Esophagus squamous epithelium (tissue), 5 donors: ENCODE measurements around the gene RGL2. TPM values are rescaled to one million over a fixed set of nuclear protein-coding genes. Genes with fewer than 3 reads are reported as not detected.

Experiments used
- DNase-seq: peaks from one replicate; lab custom pipeline; 2025; lab: John Stamatoyannopoulos, UW
- H3K27ac ChIP-seq, 4 donors: fragments of 200-600 bp; sonication (generic); one replicate each; pipeline ENCODE4 v1.5.1; 2016 to 2019; ENCODE audit warnings: mild to moderate bottlenecking in 1 of 4
- H3K27me3 ChIP-seq, 4 donors: fragments of 200-600 bp; sonication (generic); 1 replicate in 3 of 4; 2 replicates in 1 of 4; pipeline versions ENCODE4 v1.5.1 to v1.6.0; 2017 to 2021; ENCODE audit warnings: antibody characterized with exemption in 1 of 4
- H3K36me3 ChIP-seq, 3 donors: fragments of 200-600 bp; sonication (generic); one replicate each; pipeline ENCODE4 v1.5.1; 2016 to 2019
- H3K4me1 ChIP-seq, 3 donors: fragments of 200-600 bp; sonication (generic); one replicate each; pipeline ENCODE4 v1.5.1; 2017 to 2019
- H3K4me3 ChIP-seq, 4 donors: fragments of 200-600 bp; sonication (generic); 1 replicate in 3 of 4; 2 replicates in 1 of 4; pipeline ENCODE4 v1.5.1; 2016 to 2019; ENCODE audit warnings: mild to moderate bottlenecking in 2 of 4, moderate library complexity in 1 of 4
- H3K9me3 ChIP-seq, 3 donors: fragments of 200-600 bp; sonication (generic); one replicate each; pipeline ENCODE4 v1.5.1; 2016 to 2019
- POLR2A ChIP-seq, 4 donors: fragments of 450-650 bp; IDR thresholded peaks; one replicate each; pipeline ENCODE4 v1.6.1; 2017; ENCODE audit warnings: antibody characterized with exemption in 4 of 4, mild to moderate bottlenecking in 4 of 4, moderate library complexity in 3 of 4
- WGBS, 2 donors: methylation state at CpG; one replicate each; pipeline ENCODE4 v1.1.5; 2018; 5-methylcytosine and 5-hydroxymethylcytosine counted together
- intact Hi-C: fragments of 100-400 bp; cut with DNase I; formaldehyde crosslinking; loops from one replicate; pipeline ENCODE4 v1.15.0; 2022
- total RNA-seq, 4 donors: library from RNA; depleted of rRNA; stranded (reverse); fragments of >200 nt; gene quantifications; one replicate each; pipeline ENCODE4 v1.1.0, GENCODE V29; 2016
- TF ChIP-seq, protein P1 (sequence below), 6 experiments: fragments of 450-650 bp in 4 of 6; fragments of 200-600 bp in 2 of 6; sonication (generic) in 2 of 6; IDR thresholded peaks; one replicate each; pipeline ENCODE4 v1.5.1; 2016 to 2019; ENCODE audit warnings: antibody characterized with exemption in 6 of 6, mild to moderate bottlenecking in 4 of 6, moderate library complexity in 4 of 6
- donor health status: DM: yes; HTN: yes; CAD: no.

The RGL2 gene
- total RNA-seq, 4 donors from 2014 or later, result 54.9 to 78.7 (median 63.2) TPM

DNA sequence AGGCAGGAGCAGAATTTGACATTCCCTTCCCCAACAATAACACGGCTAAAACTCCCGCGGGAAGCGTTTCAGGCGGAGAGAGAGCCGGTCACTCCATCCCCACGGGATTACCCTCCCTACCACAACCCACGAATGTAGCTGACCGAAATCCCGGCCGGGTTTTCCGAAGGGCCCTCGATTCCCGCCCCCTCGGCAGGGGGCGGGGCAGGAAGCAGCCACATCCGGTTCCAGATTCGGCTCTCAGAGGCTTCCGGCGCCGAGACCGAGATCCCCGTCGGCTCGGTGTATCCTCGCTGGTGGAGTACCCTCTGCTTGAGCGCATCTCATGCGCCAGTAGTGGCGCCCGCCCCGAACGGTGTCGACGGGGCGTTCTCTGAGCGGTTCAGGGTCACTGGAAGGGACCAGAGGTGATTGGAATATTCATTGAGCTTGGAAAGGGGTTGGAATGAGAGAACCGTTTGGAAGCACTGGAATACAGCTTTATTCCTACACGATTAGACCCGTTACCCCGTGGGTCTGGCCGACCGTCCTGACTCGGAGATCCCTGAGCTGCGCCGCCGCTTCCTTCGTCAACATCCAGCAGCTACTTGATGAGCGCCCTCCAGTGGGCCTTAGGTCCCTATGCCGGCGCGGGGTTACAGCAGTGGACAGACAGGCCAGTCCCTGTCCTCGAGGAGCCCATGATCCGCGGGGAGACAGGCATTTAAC is 649 bp upstream of the RGL2 start:
- Histone ChIP-seq H3K36me3 (peaks cover 21 to 59% (median 33%) of the 10 kb centered on the region in 3 donors), H3K27ac (peak overlapping the region; percentile 93 to 100 (median 98)), H3K9me3 (no peaks in the 10 kb centered on the region), H3K4me3 (peak overlapping the region; percentile 77 to 93 (median 82)), H3K27me3 (no peaks in the 10 kb centered on the region), H3K4me1 (peaks cover 15 to 64% (median 30%) of the 10 kb centered on the region in 3 donors)
- TF ChIP-seq, protein P1, sequence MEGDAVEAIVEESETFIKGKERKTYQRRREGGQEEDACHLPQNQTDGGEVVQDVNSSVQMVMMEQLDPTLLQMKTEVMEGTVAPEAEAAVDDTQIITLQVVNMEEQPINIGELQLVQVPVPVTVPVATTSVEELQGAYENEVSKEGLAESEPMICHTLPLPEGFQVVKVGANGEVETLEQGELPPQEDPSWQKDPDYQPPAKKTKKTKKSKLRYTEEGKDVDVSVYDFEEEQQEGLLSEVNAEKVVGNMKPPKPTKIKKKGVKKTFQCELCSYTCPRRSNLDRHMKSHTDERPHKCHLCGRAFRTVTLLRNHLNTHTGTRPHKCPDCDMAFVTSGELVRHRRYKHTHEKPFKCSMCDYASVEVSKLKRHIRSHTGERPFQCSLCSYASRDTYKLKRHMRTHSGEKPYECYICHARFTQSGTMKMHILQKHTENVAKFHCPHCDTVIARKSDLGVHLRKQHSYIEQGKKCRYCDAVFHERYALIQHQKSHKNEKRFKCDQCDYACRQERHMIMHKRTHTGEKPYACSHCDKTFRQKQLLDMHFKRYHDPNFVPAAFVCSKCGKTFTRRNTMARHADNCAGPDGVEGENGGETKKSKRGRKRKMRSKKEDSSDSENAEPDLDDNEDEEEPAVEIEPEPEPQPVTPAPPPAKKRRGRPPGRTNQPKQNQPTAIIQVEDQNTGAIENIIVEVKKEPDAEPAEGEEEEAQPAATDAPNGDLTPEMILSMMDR (IDR thresholded peaks at IDR 0.05), result peak; percentile 52 to 83 (median 73)
- TF ChIP-seq POLR2A (IDR thresholded peaks at IDR 0.05), result peak in 2 of 4 donors; percentile 74
- intact Hi-C loops, result no loop called here
- 0% methylated on average over 3 to 35 of the region's 54 CpGs for WGBS, 2 donors
- DNase-seq, result peak; percentile 71

DNA sequence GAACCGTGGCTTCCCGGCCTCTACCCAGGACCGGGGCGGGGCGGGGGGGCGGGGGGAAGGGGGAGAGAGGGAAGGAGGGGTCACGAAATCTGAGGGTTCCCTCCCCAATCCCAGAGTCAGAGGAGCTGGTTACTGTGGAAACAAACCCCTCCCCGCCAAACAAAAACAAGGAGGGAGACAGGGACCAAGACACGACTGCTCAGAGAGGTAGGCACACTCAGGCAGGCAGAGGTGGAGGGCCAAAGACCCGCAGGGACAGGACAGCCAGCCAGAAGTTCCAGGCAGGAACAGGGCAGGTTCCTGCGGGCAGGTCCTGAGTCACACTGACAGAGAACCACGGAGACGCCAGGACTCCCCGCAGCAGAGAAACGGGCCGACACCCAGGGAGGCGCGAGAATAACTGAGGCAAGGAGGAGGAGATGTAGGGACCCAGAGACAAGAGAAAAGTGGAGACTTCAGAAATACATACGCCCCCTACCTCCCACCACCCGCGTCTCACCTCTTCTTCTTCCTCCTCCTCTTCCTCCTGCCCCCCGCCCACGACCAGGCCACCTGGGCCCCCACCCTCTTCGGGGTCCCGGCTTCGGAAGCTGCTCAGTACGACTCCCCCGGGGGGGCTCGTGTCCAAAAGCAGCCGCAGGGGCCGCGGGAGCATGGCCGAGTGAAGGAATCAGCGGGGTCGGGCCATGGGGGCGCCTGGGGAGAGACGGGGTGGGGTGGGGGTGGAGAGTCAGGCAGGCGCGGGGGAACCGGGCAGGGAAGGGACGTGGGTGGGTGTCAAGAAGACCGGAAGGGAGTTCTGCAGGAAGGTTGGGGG is 578 bp downstream of the RGL2 start:
- Histone ChIP-seq H3K27me3 (no peaks in the 10 kb centered on the region), H3K4me1 (peaks cover 15 to 67% (median 30%) of the 10 kb centered on the region in 3 donors), H3K9me3 (no peaks in the 10 kb centered on the region), H3K27ac (peak overlapping the region; percentile 93 to 100 (median 98)), H3K36me3 (peaks cover 12 to 59% (median 29%) of the 10 kb centered on the region in 3 donors), H3K4me3 (peak overlapping the region; percentile 77 to 93 (median 82))
- TF ChIP-seq, protein P1 (IDR thresholded peaks at IDR 0.05), result no peak
- peak in 2 of 4 donors; percentile 45 to 65 for TF ChIP-seq POLR2A (IDR thresholded peaks at IDR 0.05)
- intact Hi-C loops, result no loop called here
- WGBS, 2 donors, result 0% methylated on average over 15 to 20 of the region's 42 CpGs
- no peak for DNase-seq

DNA sequence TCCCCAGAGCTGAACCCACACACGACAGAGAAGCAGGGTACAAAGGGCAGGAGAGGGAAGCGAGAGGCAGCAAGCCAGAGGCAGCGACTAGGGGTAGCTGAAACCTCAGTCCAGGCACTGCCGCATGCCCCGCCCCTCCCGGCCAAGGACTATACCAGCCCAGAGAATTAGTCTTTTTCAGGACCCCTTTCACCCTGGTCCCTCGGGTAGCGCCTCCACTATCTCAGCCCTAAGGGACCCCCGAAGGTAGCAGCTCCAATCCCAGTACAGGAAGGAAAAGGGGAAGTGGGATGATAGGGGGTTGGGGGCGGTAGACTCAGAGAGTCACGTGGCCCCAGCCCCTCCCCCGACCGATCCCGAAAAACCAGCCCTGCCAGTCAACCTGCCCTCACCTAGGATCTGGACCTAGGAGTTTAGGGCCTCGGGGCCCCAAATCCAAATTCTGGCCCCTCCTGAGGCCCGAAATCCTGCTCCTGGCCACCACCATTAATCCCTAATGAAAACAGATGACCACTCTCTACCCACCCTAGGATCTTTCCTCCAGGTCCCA is 1.3 kb downstream of the RGL2 start:
- no peaks in the 10 kb centered on the region for H3K27me3 ChIP-seq
- no peaks in the 10 kb centered on the region for H3K9me3 ChIP-seq
- TF ChIP-seq POLR2A (IDR thresholded peaks at IDR 0.05), result no peak
- TF ChIP-seq, protein P1 (IDR thresholded peaks at IDR 0.05), result no peak
- peaks cover 15 to 67% (median 30%) of the 10 kb centered on the region in 3 donors for H3K4me1 ChIP-seq
- DNase-seq, result no peak
- peaks cover 12 to 59% (median 28%) of the 10 kb centered on the region in 3 donors for H3K36me3 ChIP-seq
- WGBS, 2 donors, result no CpG with 5 or more reads among the region's 16 CpGs
- H3K27ac ChIP-seq, result peak overlapping the region; percentile 93 to 100 (median 98)
- H3K4me3 ChIP-seq, result peak overlapping the region; percentile 77 to 93 (median 82)
- intact Hi-C loops, result no loop called here

DNA sequence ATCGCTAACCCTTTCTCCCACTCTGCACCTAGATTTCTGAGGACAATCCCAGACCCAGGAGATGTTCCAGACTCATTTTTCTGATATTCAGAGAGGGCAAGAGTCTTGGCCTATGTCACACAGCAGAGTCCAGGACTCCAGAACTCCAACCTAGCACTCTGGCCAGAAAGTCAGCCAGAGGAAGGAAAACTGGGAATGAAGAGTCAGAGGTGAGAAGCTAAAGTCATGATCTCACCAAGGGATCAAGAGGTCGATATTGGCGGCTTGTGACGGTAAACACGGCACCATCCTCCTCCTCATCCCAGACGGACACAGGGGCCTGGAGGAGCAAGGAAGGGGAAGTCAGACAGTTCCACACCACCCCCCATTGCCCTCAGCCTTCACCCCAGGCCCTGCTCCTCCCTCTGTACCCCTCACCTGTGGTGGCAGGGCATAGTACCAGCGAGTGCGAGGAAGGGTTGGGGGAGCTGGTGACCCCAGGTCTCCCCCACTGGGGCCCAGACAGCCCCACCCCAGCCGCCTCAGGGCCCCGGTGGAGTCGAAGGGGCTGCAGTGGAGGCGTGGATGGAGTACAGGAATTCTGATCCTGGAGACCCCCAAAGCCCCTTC is 1.8 kb downstream of the RGL2 start:
- Histone ChIP-seq H3K27me3 (no peaks in the 10 kb centered on the region), H3K9me3 (no peaks in the 10 kb centered on the region), H3K4me3 (peak overlapping the region; percentile 77 to 93 (median 82)), H3K36me3 (peaks cover 12 to 59% (median 29%) of the 10 kb centered on the region in 3 donors), H3K27ac (peak overlapping the region; percentile 93 to 100 (median 98)), H3K4me1 (peaks cover 15 to 65% (median 30%) of the 10 kb centered on the region in 3 donors)
- TF ChIP-seq, protein P1 (IDR thresholded peaks at IDR 0.05), result no peak
- no peak for TF ChIP-seq POLR2A (IDR thresholded peaks at IDR 0.05)
- intact Hi-C loops, result no loop called here
- no peak for DNase-seq
- 55 to 67% methylated on average over 3 to 8 of the region's 12 CpGs for WGBS, 2 donors
